ENCODE results near the gene PRKAG2. TPM values are rescaled to one million over a fixed set of nuclear protein-coding genes. Genes with fewer than 3 reads are reported as not detected.

The PRKAG2 gene
- total RNA-seq, 1 donor from 2014 or later, result 20.6 TPM

GRCh38 chr7:151711435-151711872 lies 165.5 kb downstream of the PRKAG2 start:
- Mint-ChIP-seq H3K27me3 (peaks cover 3% of the 10 kb centered on the region), H3K4me1 (ENCODE audit: low read depth) (peaks cover 8% of the 10 kb centered on the region), H3K9me3 (ENCODE audit: low read depth) (peaks cover 8% of the 10 kb centered on the region), H3K36me3 (ENCODE audit: insufficient read depth) (peaks cover 1% of the 10 kb centered on the region), H3K27ac (no peak overlapping the region), H3K4me3 (ENCODE audit: low read depth) (no peak overlapping the region)
- no peak for TF ChIP-seq CTCF (IDR thresholded peaks at IDR 0.05; ENCODE audit: unreplicated experiment)
- DNase-seq (ENCODE audit: low spot score, unreplicated experiment), result no peak

DNA sequence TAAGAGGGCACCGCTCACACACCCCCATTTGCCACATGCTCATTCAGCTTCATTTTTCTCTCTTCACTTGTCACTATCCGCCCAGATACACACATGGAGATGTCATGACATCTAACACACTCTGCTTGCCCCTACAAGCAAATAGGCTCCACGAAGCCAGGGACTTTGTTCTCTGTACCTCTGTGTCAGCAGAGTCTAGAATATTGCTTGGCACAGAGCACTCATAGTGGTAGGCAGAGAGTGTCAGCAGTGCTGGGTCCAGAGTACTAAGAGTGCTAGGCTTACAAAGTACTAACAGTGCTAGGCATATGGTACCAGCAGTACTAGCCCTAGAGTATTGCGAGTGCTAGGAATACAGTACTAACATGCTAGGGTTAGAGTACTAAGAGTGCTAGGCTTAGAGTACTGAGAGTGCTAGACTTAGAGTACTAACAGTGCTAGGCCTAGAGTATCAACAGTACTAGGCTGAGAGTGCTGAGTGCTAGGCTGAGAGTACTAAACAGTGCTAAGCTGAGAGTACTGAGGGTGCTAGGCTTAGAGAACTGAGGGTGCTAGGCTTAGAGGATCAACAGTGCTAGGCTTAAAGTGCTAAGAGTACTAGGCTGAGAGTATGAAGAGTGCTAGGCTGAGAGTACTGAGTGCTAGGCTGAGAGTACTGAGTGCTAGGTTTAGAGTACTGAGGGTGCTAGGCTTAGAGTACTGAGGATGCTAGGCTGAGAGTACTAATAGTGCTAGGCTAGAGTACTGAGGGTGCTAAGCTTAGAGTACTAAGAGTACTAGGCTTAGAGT lies 166.1 kb downstream of the PRKAG2 start:
- H3K27me3 Mint-ChIP-seq, result peaks cover 8% of the 10 kb centered on the region
- no peak for DNase-seq (ENCODE audit: low spot score, unreplicated experiment)
- peaks cover 1% of the 10 kb centered on the region for H3K36me3 Mint-ChIP-seq (ENCODE audit: insufficient read depth)
- H3K27ac Mint-ChIP-seq, result no peak overlapping the region
- peaks cover 3% of the 10 kb centered on the region for H3K4me1 Mint-ChIP-seq (ENCODE audit: low read depth)
- H3K9me3 Mint-ChIP-seq (ENCODE audit: low read depth), result peaks cover 8% of the 10 kb centered on the region
- H3K4me3 Mint-ChIP-seq (ENCODE audit: low read depth), result no peak overlapping the region
- TF ChIP-seq CTCF (IDR thresholded peaks at IDR 0.05; ENCODE audit: unreplicated experiment), result no peak

GRCh38 chr7:151710121-151710640 lies 166.7 kb downstream of the PRKAG2 start:
- Mint-ChIP-seq H3K36me3 (ENCODE audit: insufficient read depth) (peaks cover 1% of the 10 kb centered on the region), H3K27me3 (peaks cover 11% of the 10 kb centered on the region), H3K4me3 (ENCODE audit: low read depth) (no peak overlapping the region)

DNA sequence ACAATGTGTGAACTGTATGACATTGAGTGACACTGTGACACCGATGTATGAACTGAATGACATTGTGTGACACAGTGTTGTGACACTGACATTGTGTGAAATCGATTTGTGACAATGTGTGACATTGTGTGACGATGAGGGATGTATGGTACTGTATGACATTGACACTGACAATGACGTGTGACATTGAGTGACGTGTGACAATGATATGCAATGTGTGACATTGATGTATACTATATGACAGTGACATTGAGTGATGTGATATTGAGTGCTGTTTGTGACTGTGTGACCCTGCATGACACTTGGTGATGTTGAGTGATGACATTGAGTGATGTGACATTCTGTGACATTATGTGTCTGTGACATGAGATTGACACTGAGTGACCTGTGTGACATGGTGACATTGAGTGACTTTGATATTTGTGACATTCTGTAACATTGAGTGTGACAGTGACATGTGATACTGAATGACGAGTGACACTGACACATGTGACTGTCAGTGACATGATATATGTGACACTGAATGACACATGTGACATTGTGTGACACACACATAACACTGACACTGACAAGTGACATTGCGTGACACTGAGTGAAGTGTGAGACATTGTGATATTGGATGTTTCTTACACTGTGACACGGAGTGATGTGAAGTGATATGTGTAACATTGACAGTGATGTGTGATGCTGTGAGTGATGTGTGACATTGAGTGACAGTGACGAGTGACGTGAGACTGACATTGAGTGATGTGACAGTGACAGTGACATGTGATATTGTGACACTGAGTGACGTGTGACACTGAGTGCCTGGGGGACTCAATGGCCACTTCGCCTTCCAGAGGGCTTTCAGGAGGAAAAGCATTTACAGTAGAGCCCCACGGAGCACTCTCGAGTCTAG lies 167.5 kb downstream of the PRKAG2 start:
- TF ChIP-seq CTCF (IDR thresholded peaks at IDR 0.05; ENCODE audit: unreplicated experiment), result no peak
- Mint-ChIP-seq H3K4me1 (ENCODE audit: low read depth) (peaks cover 7% of the 10 kb centered on the region), H3K9me3 (ENCODE audit: low read depth) (peaks cover 8% of the 10 kb centered on the region), H3K27ac (no peak overlapping the region), H3K4me3 (ENCODE audit: low read depth) (no peak overlapping the region), H3K27me3 (peaks cover 14% of the 10 kb centered on the region), H3K36me3 (ENCODE audit: insufficient read depth) (peaks cover 1% of the 10 kb centered on the region)
- DNase-seq (ENCODE audit: low spot score, unreplicated experiment), result no peak

More at GRCh38 chr7:151710121-151710640, 166.7 kb downstream of the PRKAG2 start:
- no peak for TF ChIP-seq CTCF (IDR thresholded peaks at IDR 0.05; ENCODE audit: unreplicated experiment)
- no peak for DNase-seq (ENCODE audit: low spot score, unreplicated experiment)
- Mint-ChIP-seq H3K27ac (no peak overlapping the region), H3K9me3 (ENCODE audit: low read depth) (peaks cover 8% of the 10 kb centered on the region), H3K4me1 (ENCODE audit: low read depth) (peaks cover 6% of the 10 kb centered on the region)

DNA sequence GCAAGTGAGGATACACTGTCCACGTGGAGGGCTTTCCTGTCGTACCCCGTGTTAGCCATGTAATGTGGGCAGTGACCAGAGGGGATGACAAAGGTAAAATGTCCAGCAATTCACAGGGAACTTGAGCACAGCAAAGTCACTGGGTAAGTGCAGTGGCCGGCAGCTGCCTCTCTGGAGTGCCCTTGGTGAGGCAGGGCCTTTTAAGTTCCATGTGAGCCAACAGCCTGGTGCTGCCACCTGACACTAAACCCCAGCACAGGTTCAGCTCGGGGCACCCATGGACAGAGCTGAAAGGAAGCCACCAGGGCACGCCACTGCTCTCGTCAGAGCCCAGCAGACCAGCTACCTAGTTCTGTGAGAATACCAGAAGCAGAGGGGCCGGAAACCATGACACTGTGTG lies 168.3 kb downstream of the PRKAG2 start:
- DNase-seq (ENCODE audit: low spot score, unreplicated experiment), result no peak
- H3K36me3 Mint-ChIP-seq (ENCODE audit: insufficient read depth), result peaks cover 1% of the 10 kb centered on the region
- peaks cover 8% of the 10 kb centered on the region for H3K9me3 Mint-ChIP-seq (ENCODE audit: low read depth)
- peaks cover 7% of the 10 kb centered on the region for H3K4me1 Mint-ChIP-seq (ENCODE audit: low read depth)
- H3K27me3 Mint-ChIP-seq, result peaks cover 16% of the 10 kb centered on the region
- no peak overlapping the region for H3K27ac Mint-ChIP-seq
- no peak overlapping the region for H3K4me3 Mint-ChIP-seq (ENCODE audit: low read depth)
- TF ChIP-seq CTCF (IDR thresholded peaks at IDR 0.05; ENCODE audit: unreplicated experiment), result no peak
